Esophagus muscularis mucosa (tissue), 4 donors: Measurements from ENCODE around the gene TCAP.

ENCODE experiments used
- CTCF ChIP-seq, 3 experiments: fragments of 200-600 bp in 2 of 3; fragments of 450-650 bp in 1 of 3; sonication (generic) in 2 of 3; IDR thresholded peaks; one replicate each; pipeline ENCODE4 v1.5.1; 2017 to 2019; ENCODE audit warnings: antibody characterized with exemption in 3 of 3, mild to moderate bottlenecking in 2 of 3, moderate library complexity in 1 of 3
- EP300 ChIP-seq: sonication (generic); formaldehyde crosslinking; IDR thresholded peaks from one replicate; pipeline ENCODE4 v1.6.1; 2017; ENCODE audit warnings: antibody characterized with exemption
- POLR2A ChIP-seq: fragments of 450-650 bp; IDR thresholded peaks from one replicate; pipeline ENCODE4 v1.6.1; 2017; ENCODE audit warnings: antibody characterized with exemption, moderate library complexity, mild to moderate bottlenecking, low read depth
- POLR2AphosphoS5 ChIP-seq, 2 donors: sonication (generic); formaldehyde crosslinking; IDR thresholded peaks; one replicate each; pipeline ENCODE4 v1.6.1; 2017; ENCODE audit warnings: antibody characterized with exemption in 2 of 2

GRCh38 chr17:39673335-39674081, 8.4 kb downstream of the TCAP start:
- TF ChIP-seq CTCF (IDR thresholded peaks at IDR 0.05) (no peak), POLR2A (no peak), EP300 (no peak), POLR2AphosphoS5 (IDR thresholded peaks at IDR 0.05) (no peak)
